BJ (cell line): Measurements from ENCODE around the gene IFIT5. TPM values are rescaled to one million over a fixed set of nuclear protein-coding genes. Genes with fewer than 3 reads are reported as not detected.

Experiments used
- CTCF ChIA-PET: fragments of 350-600 bp; formaldehyde crosslinking; extraction: SDS; loops from one replicate; lab custom pipeline; 2021; ENCODE audit warnings: antibody characterized with exemption, inconsistent platforms; lab: Yijun Ruan, JAX
- POLR2A ChIA-PET: fragments of 300-600 bp; sonication (Branson Sonifier 250); formaldehyde crosslinking; extraction: SDS; loops from one replicate; lab custom pipeline; 2021; ENCODE audit warnings: antibody characterized with exemption; lab: Charles Lee
- DNase-seq: peaks from one replicate; pipeline ENCODE4 v3.0.0-alpha.2; 2011; ENCODE audit warnings: low read depth
- H3K27me3 ChIP-seq: 2 replicates; pipeline ENCODE4 v1.6.0; 2011; ENCODE audit warnings: low read length; ENCODE audit not compliant: control insufficient read depth, insufficient read depth
- H3K36me3 ChIP-seq: 2 replicates; pipeline ENCODE4 v1.5.1; 2011; ENCODE audit warnings: low read length; ENCODE audit not compliant: control insufficient read depth, insufficient read depth
- H3K4me3 ChIP-seq: 2 replicates; pipeline ENCODE4 v1.5.1; 2011; ENCODE audit warnings: low read depth, mild to moderate bottlenecking, control low read depth, low read length
- polyA plus RNA-seq: library from polyadenylated mRNA; depleted of rRNA; stranded (reverse); fragments of >200 nt; gene quantifications from 2 replicates; pipeline ENCODE4 v1.2.3, GENCODE V29; 2011
- TF ChIP-seq, protein P1 (sequence below): IDR thresholded peaks from 2 replicates; pipeline ENCODE4 v1.5.1; 2011; ENCODE audit warnings: low read depth, mild to moderate bottlenecking, control low read depth, inconsistent platforms, low read length, moderate library complexity; ENCODE audit not compliant: insufficient read depth

Gene IFIT5
- polyA plus RNA-seq, 1 experiment = 6.5 TPM

DNA sequence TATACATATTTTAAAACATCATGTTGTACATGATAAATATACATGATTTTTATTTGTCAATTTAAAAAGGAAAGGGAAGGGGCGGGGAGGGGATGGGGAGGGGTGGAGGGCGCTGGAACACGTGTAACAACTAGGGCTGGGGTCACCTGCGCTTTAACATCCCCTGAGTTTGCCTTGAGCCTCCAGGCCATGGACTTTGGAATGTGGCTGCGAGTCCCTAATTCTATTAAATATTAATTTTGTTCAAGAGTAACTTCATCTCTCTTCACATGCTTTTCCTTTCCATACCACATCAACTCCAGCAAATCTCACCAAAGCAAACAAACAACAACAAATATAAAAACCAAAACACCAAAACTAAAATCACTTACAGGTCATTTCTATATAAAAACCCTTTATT, 10.6 kb downstream of the IFIT5 start:
- DNase-seq = no peak
- no peaks in the 10 kb centered on the region for H3K36me3 ChIP-seq
- no peaks in the 10 kb centered on the region for H3K27me3 ChIP-seq
- CTCF ChIA-PET = interaction anchor here (0.8 to 4.2 kb wide), 4 partner anchors 10 to 140 kb away, joined by 3 to 22 read pairs (median 4); partner anchors contain the start of gene IFIT5
- H3K4me3 ChIP-seq = no peak overlapping the region
- TF ChIP-seq, protein P1, sequence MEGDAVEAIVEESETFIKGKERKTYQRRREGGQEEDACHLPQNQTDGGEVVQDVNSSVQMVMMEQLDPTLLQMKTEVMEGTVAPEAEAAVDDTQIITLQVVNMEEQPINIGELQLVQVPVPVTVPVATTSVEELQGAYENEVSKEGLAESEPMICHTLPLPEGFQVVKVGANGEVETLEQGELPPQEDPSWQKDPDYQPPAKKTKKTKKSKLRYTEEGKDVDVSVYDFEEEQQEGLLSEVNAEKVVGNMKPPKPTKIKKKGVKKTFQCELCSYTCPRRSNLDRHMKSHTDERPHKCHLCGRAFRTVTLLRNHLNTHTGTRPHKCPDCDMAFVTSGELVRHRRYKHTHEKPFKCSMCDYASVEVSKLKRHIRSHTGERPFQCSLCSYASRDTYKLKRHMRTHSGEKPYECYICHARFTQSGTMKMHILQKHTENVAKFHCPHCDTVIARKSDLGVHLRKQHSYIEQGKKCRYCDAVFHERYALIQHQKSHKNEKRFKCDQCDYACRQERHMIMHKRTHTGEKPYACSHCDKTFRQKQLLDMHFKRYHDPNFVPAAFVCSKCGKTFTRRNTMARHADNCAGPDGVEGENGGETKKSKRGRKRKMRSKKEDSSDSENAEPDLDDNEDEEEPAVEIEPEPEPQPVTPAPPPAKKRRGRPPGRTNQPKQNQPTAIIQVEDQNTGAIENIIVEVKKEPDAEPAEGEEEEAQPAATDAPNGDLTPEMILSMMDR = no peak
- POLR2A ChIA-PET = interaction anchor here (0.5 kb wide), 1 partner anchor 105 kb away, joined by 4 read pairs; no protein-coding TSS in a partner anchor

GRCh38 chr10:89426230-89426868, 12.0 kb downstream of the IFIT5 start:
- Histone ChIP-seq H3K36me3 (no peaks in the 10 kb centered on the region), H3K4me3 (no peak overlapping the region), H3K27me3 (no peaks in the 10 kb centered on the region)
- ChIA-PET POLR2A (no interaction called here), CTCF (interaction anchor here (0.6 to 4.2 kb wide), 11 partner anchors 8 to 142 kb away, joined by 3 to 23 read pairs (median 3); no protein-coding TSS in a partner anchor)
- DNase-seq = no peak
- TF ChIP-seq, protein P1 = peak; percentile 72

DNA sequence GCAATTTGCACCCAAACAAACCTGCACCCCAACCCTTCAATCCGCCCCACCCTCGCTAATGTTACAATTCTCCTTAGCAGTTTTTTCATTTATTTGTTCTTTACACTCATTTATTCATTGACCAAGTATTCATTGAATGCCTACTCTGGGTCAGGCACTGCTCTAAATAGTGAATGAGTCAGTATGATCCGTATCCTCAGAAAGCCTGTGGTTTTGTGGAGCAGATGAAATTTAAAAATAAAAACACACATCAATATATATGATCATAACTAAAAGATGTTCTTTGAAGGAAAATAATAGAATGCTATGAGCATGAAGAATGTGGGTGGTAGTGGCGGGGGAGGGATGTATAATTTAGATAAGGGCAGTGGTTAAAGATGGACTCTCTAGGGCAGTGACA, 13.3 kb downstream of the IFIT5 start:
- POLR2A ChIA-PET = no interaction called here
- DNase-seq = peak; percentile 39
- CTCF ChIA-PET = interaction anchor here (0.6 to 4.2 kb wide), 11 partner anchors 9 to 349 kb away, joined by 3 to 23 read pairs (median 4); no protein-coding TSS in a partner anchor
- Histone ChIP-seq H3K27me3 (no peaks in the 10 kb centered on the region), H3K4me3 (no peak overlapping the region), H3K36me3 (no peaks in the 10 kb centered on the region)
- TF ChIP-seq, protein P1 = no peak

- POLR2A ChIA-PET = interaction anchor here (0.6 kb wide), 1 partner anchor 10 kb away, joined by 17 read pairs; no protein-coding TSS in a partner anchor
- DNase-seq = no peak
Measured at GRCh38 chr10:89428877-89429276, 14.5 kb downstream of the IFIT5 start.

GRCh38 chr10:89431977-89432376, 17.6 kb downstream of the IFIT5 start:
- POLR2A ChIA-PET = no interaction called here

More at GRCh38 chr10:89428877-89429276, 14.5 kb downstream of the IFIT5 start:
- TF ChIP-seq, protein P1 = no peak
- no peak overlapping the region for H3K4me3 ChIP-seq
- H3K27me3 ChIP-seq = no peaks in the 10 kb centered on the region
- CTCF ChIA-PET = interaction anchor here (0.6 to 2.4 kb wide), 4 partner anchors 10 to 134 kb away, joined by 3 to 10 read pairs (median 4); no protein-coding TSS in a partner anchor
- no peaks in the 10 kb centered on the region for H3K36me3 ChIP-seq

More at GRCh38 chr10:89431977-89432376, 17.6 kb downstream of the IFIT5 start:
- TF ChIP-seq, protein P1 = no peak
- CTCF ChIA-PET = interaction anchor here (1.1 to 1.5 kb wide), 3 partner anchors 34 to 1356 kb away, joined by 3 to 5 read pairs (median 3); no protein-coding TSS in a partner anchor
- no peak overlapping the region for H3K4me3 ChIP-seq
- no peaks in the 10 kb centered on the region for H3K36me3 ChIP-seq
- DNase-seq = no peak
- no peaks in the 10 kb centered on the region for H3K27me3 ChIP-seq
